HS-27A (cell line): Measurements from ENCODE around the gene CNST.
A peak's percentile ranks its signal among the peaks of the same experiment; 100 is the strongest.

Source experiments
- DNase-seq: peaks from one replicate; pipeline ENCODE4 v3.0.0-alpha.2; 2012; ENCODE audit warnings: low read depth, missing footprints

CNST gene

GRCh38 chr1:246566128-246566812 lies at the start of gene CNST, which contains the start of gene TFB2M:
CNST (plus strand) TSS chr1:246566456; CDS start chr1:246591563, 25,107 bp downstream.
TFB2M (minus strand) TSS chr1:246566261; CDS start chr1:246566138, 123 bp downstream.
- peak; percentile 91 for DNase-seq

GRCh38 chr1:246517391-246517790 lies 48.9 kb upstream of the CNST start:
- DNase-seq = no peak

GRCh38 chr1:246518456-246519205 lies 47.6 kb upstream of the CNST start:
- no peak for DNase-seq

- DNase-seq = no peak
Measured at GRCh38 chr1:246519514-246519913, 46.7 kb upstream of the CNST start.

- no peak for DNase-seq
Measured at GRCh38 chr1:246526380-246526779, 39.9 kb upstream of the CNST start.

- no peak for DNase-seq
Measured at GRCh38 chr1:246526915-246527314, 39.3 kb upstream of the CNST start.

GRCh38 chr1:246527402-246528088 lies 38.7 kb upstream of the CNST start:
- no peak for DNase-seq

GRCh38 chr1:246528933-246529731 lies 37.1 kb upstream of the CNST start:
- no peak for DNase-seq

GRCh38 chr1:246530482-246530881 lies 35.8 kb upstream of the CNST start:
- no peak for DNase-seq

GRCh38 chr1:246532519-246532918 lies 33.7 kb upstream of the CNST start:
- DNase-seq = no peak

GRCh38 chr1:246533371-246533905 lies 32.8 kb upstream of the CNST start:
- no peak for DNase-seq

GRCh38 chr1:246534114-246534513 lies 32.1 kb upstream of the CNST start:
- DNase-seq = no peak

- DNase-seq = no peak
Measured at GRCh38 chr1:246537441-246537840, 28.8 kb upstream of the CNST start.

- DNase-seq = no peak
Measured at GRCh38 chr1:246537887-246538286, 28.4 kb upstream of the CNST start.

- DNase-seq = no peak
Measured at GRCh38 chr1:246540738-246541491, 25.3 kb upstream of the CNST start.

- no peak for DNase-seq
Measured at GRCh38 chr1:246544001-246544400, 22.3 kb upstream of the CNST start.

GRCh38 chr1:246549665-246550064 lies 16.6 kb upstream of the CNST start:
- DNase-seq = no peak

- DNase-seq = no peak
Measured at GRCh38 chr1:246550402-246550801, 15.9 kb upstream of the CNST start.

GRCh38 chr1:246552110-246552509 lies 14.1 kb upstream of the CNST start:
- no peak for DNase-seq

- no peak for DNase-seq
Measured at GRCh38 chr1:246554201-246554600, 12.1 kb upstream of the CNST start.

GRCh38 chr1:246558041-246558440 lies 8.2 kb upstream of the CNST start:
- no peak for DNase-seq
